Epithelial cell of esophagus (primary cell): ENCODE results near the gene ABCC6.

Source experiments
- DNase-seq: peaks from one replicate; pipeline ENCODE4 v3.0.0; 2010; ENCODE audit warnings: low read depth
- H3K4me3 ChIP-seq: 2 replicates; pipeline ENCODE4 v1.5.1; 2011; ENCODE audit warnings: mild to moderate bottlenecking, low read length, control low read depth
- CTCF ChIP-seq: IDR thresholded peaks from 2 replicates; pipeline ENCODE4 v1.5.1; 2011; ENCODE audit warnings: low read depth, mild to moderate bottlenecking, low read length, control low read depth, inconsistent platforms; ENCODE audit not compliant: insufficient read depth; ENCODE audit errors: missing control alignments

ABCC6 gene

GRCh38 chr16:16143931-16144330, 79.4 kb downstream of the ABCC6 start:
- no peak for DNase-seq
- no peak overlapping the region for H3K4me3 ChIP-seq
- TF ChIP-seq CTCF, result no peak

GRCh38 chr16:16143038-16143763, 80.1 kb downstream of the ABCC6 start:
- no peak overlapping the region for H3K4me3 ChIP-seq
- peak; percentile 30 for DNase-seq
- TF ChIP-seq CTCF, result peak; percentile 43

- H3K4me3 ChIP-seq, result no peak overlapping the region
- no peak for TF ChIP-seq CTCF
- no peak for DNase-seq
These were observed 81.4 kb downstream of the ABCC6 start for GRCh38 chr16:16141784-16142396.

GRCh38 chr16:16141141-16141540, 82.2 kb downstream of the ABCC6 start:
- no peak overlapping the region for H3K4me3 ChIP-seq
- DNase-seq, result no peak
- no peak for TF ChIP-seq CTCF

GRCh38 chr16:16140537-16140936, 82.8 kb downstream of the ABCC6 start:
- no peak for DNase-seq
- H3K4me3 ChIP-seq, result no peak overlapping the region
- no peak for TF ChIP-seq CTCF

GRCh38 chr16:16139806-16140205, 83.5 kb downstream of the ABCC6 start:
- no peak for TF ChIP-seq CTCF
- no peak for DNase-seq
- H3K4me3 ChIP-seq, result no peak overlapping the region

GRCh38 chr16:16139061-16139460, 84.2 kb downstream of the ABCC6 start:
- H3K4me3 ChIP-seq, result no peak overlapping the region
- no peak for TF ChIP-seq CTCF
- DNase-seq, result no peak
